Measurements from ENCODE around the gene SLC22A8.
A peak's percentile ranks its signal among the peaks of the same experiment; 100 is the strongest.
"Not testable (repeated sequence)": the region's sequence is repeated elsewhere in the genome, so short reads cannot be mapped to it uniquely, and the experiment has no call there.

The SLC22A8 gene

DNA sequence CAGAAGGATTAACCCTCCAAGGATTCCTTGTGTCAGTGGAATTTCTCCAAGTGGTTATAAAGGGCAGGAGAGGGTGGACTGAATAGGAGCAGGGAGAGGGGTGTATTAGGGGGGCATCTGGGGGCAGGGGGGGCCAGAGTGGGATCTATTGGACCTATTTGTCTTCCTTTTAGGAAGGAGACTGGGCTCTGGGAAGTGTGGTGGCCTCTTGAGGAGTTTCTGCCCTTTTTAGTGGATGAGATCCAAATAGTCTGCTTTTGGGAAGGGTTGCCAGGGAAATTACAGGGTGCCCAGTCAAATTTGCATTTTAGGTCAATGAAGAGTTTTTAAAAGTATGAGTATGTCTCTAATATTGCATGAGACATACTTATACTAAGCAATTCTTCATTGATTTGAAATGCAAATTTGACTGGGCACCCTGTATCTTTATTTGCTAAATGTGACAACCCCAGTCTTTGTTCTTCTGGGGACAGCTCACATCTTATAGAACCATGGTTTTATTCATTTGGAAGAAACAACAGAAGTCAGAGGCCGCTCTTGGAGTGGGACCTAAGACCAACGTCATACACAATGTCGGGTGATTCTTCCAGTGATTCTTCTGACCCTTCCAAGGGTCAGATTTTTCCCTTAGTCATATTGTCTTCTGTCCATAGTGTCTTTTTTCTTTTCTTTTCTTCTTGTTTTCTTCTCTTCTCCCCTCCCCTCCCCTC lies 30.4 kb downstream of the SLC22A8 start:
- no peak for DNase-seq

DNA sequence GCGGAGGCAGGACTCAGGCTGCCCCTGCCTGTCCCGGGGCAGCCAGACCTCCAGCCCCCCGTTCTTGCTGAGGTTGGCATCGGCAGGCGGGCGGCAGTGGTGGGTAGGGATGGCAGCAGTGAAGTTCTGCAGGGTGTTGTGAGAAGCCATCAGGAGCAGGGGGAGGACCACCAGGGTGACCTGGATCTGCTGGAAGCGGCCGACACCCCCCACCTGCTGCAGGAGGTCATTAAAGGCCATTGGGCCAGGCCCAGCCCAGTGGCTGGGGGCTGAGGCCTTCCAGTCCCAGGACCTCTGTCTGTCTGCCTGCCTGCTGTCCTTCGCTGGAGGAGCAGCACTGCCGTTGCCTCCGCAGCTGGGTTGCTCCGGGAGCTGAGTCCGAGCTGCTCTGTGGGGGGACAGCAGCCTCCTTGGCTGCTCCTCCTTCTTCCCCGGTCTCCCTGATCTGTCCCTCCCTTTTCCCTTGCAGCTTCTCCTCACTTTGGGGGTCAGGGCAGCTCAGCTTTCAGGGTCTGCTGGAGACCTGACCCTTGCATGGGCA lies 31.1 kb downstream of the SLC22A8 start, which contains the start of gene SLC22A6:
TSS of gene SLC22A6 (minus strand) at position 517 of the 541 bp plus-strand sequence. CDS start at position 240, 277 bp downstream.
- no peak for DNase-seq

DNA sequence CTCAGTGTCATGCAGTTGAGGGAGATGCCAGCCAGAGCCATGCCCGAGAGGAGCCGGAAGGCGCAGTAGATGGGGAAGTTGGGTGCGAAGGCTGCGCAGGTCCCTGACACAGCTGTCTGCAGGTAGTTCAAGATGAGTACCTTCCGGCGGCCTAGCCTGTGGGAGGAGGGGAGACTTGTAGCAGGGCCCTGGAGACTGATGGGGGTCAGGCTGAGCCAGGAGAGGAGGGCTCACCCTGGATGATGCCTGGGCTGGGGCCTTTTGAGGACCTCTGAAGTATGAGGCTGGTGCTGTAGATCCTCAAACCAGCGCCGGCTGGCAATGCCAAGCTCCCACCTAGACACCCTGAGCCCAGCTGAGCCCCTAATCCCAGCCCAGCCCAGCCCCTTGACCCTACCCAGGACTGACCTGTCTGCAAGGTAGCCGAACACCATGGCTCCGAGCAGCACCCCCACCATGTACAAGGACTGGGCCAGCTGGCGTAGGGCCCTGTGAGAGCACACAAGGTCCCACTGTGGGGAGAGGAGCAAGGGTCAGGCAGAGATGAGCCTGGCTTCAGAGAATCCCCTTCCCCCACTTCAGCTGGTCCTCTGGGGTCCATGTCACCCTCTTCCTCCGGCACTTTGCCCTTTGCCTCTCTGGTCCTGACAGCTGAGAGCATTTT lies 32.0 kb downstream of the SLC22A8 start:
- DNase-seq: no peak

DNA sequence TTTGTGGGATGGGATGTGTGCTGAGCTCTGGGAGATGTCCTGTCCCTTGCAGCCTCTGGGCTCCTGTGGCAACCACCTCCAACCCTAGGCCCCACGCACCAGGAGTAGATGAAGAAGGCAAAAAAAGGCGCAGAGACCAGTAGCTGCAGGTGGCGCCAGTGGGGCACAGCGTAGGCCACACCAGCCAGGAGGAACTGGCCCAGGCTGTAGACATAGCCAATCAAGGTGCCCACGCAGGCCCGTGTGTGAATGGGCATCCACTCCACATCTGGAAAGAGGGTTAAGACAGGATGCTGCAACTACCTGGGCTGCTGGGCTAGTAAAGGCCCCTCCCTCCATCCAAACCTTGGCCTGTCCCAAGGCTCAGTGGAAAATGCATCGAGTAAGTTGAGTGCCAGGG lies 33.9 kb downstream of the SLC22A8 start:
- DNase-seq: no peak

DNA sequence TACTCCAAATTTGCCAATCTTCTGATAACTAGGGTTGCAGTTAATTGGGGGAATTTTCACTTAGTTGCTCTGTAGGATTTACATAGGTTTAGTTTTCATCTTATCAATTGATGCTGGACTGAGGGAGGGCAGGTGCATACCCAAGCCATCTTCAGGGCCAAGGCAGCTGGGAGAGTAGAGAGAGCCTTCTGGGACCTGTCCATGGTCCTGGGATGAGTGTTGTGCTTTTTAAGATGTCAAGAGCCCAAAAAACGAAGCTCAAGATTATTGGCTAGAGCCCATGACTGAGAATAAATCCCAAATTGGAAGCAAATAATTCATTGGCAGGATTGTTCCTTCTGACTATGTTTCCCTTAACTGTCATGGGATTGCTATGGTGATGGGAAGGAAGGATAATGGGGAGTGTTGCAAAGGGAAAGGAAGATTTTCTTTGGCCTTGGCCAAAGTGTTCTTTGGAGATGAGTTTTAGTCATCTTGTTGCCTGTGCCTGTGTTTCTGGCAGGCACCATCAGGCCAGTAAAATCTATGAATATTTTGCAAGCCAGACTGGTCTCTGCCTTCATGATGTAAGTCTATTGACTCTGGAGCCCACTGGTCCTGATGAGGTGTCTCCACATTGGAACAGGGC lies 35.4 kb downstream of the SLC22A8 start:
- DNase-seq: no peak

DNA sequence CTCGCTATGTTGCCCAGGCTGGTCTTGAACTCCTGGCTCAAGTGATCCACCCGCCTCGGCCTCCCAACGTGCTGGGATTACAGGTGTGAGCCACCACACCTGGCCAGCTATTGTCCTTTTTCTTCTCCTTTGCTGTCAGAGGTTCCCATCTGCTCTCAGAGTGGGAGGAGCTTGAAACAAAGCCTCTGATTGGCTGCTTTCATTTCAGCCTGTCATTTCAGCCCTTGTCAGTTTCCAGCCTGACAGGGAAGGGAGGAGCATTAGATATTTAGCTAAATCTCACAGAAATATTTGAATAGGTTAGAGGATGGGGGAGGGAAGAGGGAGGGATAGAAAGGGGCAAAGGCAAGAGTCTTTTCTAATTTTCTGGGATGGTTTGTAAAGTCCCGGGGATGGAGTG lies 39.5 kb downstream of the SLC22A8 start:
- peak; percentile 5 for DNase-seq

DNA sequence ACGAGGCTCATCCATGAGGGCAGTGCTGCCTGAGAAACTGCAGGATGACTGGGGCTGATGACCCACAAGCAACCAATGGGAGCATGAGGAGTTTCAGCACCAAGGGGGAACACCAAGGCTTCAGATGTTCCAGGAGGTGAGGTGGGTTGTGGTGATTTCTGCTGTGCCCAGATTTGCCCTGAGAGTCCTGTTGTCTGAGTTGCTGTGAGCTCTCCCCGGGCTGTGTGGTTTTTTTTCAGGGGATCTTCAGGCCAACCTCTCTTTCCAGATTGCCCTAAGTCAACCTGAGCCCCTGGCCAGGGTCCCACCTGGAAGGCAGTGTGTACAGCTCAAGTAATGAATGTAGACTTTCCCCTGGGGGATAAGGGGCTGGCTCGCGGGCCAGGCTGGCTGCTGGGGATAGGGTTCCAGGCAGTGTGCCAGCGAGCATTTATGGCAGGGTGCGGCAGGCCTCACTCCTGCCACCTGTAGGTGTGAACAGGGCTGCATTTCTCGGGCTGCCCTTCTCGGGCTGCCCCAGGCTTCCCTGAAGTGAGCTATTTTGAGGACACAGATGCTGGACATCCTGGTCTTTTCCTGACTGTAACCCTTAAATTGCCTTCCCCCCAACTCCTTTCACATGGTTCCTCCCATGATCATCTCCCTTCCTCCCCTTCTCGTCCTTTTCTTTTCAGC lies 40.7 kb downstream of the SLC22A8 start:
- DNase-seq: peak; percentile 49

DNA sequence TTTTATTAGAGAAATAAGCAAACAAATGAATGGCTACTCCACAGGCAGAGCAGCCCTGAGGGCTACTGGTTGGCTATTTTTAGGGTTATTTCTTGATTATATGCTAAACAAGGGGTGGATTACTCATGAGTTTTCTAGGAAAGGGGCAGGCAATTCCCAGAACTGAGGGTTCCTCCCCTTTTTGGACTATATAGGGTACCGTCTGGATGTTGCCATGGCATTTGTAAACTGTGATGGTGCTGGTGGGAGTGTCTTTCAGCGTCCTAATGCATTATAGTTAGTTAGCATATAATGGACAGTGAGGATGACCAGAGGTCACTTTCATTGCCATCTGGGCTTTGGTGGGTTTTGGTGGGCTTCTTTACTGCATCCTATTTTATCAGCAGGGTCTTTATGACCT lies 50.1 kb downstream of the SLC22A8 start:
- peak; percentile 35 for DNase-seq

DNA sequence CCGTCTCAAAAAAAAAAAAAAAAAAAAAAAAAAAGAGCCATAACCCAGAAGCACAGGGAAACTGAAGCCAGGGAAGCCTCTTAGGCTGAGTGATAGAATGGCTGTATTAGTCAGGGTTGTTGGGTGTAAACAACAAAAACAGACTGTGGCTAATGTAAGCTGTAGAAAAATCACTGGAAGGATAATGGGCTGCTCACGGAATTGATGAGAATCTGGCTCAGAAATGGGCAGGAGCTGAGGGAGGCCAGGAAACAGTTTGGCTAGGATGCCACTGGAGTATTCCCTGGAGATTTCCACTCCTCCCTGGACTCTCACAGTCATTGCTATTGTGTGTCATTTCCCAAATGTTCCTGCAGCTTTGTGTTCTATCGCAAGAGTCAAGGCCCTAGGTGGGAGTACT lies 53.2 kb downstream of the SLC22A8 start:
- no peak for DNase-seq

DNA sequence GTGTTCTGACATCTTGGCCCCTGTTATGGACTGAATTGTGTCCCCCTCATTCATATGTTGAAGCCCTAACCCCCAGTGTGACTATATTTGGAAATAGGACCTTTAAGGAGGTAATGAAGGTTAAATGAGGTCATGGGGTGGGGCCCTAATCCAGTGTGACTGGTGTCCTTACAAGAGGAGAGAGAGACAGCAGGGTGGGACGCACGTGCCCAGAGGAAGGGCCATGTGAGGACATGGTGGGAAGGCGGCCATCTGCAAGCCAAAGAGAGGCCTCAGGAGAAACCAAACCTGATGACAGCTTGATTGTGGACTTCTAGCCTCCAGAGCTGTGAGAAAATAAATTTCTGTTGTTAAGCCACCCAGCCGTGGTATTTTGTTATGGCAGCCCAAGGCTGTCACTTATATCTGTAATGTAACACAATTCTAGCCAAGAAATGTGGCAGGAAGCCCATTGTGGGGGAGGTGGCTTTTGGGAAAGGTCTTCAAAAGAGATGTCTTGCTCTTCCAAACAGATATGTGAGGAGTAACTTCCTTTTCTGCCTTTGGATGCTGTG lies 54.5 kb downstream of the SLC22A8 start:
- peak; percentile 14 for DNase-seq

DNA sequence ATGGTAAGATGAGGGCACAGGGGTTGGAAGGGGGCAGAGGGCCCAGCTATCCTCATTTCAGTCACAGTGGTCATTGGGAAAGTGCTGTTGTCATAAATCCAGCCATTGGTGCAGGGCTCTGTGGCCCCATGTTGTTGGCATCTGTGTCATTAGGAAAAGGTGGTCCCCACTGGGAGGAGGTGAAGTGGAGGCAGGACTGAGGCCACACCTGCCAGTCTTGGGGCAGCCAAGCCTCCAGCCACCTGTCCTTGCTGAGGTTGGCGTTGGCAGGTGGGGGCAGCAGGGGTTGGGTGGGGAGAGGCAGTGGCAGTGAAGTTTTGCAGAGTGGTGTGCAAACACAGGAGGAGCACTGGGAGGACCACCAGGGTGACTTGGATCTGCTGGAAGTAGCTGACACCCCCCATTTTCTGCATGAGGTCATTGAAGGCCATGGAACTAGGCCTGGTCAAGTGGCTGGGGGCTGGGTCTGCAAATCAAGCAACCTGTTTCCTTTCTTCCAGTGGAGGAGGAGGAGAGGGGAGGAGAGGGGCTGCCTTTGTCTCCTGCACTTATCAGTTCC lies 56.1 kb downstream of the SLC22A8 start:
- no peak for DNase-seq

DNA sequence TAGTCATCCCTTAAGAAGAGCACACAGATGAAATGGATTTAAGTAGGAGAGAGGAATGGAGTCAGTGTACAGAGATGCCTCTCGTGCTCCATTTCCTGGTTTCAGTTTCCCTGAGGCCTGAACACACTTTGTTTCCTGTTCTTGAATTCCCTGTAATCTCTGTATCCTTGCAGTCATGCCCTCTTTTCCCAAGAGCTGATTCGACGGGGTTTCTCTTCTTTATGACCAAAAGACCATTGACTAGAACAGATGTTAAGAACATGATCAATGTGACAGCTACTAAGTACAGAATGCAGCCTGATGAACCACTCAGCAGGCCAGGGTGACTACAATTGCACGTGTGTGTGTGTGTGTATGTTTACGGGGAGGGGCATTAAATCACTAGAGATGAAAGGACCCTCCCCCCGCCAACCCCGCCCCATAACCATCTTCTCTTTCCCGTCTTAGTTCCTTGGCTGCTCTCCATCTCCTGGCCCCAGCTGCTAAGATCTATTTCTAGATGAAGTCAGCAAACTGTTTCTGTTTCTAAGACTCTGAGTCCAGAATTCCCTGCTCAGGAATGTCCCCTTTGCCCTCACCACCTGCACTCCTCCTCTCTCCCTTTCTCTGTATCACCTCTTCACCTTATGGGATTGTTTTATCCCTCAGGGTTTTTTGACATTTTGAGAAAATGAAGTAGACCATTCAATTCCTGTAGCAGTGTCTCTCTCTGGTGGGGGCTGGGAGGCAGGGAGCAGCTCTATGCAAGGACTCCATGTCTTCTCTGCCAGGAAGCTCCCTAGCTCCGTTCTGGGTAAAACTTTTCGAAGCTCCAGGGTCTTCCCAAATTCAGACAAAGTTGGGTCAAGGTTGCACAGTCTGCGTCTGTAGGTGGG lies 56.9 kb downstream of the SLC22A8 start:
- DNase-seq: no peak

DNA sequence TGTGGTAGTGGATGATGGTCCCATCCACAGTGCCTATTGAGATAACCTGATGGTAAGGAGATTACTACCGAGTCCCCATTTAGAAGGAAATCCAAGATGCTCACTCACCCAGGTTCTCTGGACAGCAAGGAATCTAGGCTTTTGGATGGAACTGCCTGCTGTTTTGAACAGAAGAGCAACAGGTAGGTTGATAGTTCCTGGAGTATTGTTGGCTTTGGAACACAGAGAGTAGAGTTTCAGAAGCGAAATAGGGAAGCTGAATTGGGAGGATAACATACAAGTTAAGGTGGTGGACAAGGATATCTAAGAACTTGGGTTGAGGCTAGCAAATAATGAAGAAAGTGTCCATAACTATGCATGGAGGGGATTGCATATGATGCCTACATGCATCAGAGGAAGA lies 58.5 kb downstream of the SLC22A8 start:
- no peak for DNase-seq

DNA sequence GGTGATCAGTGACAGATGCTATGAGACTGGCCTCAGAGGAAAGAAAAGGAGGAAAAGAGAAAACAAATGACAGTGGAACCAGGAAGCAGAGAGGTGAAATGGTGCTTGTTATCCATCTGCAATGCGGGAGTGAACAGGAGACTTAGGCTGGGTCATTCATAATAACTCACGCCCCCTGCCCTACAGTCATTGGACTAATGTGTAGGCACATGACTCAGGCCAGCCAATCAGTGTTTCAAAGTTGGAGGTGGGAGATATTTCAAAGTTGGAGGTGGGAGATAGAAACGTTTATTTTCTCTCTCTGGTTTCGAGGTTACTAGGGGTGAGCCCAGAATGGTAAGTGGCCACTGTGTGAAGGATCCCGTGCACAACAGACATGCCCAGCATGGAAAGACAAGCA lies 61.2 kb downstream of the SLC22A8 start:
- no peak for DNase-seq

DNA sequence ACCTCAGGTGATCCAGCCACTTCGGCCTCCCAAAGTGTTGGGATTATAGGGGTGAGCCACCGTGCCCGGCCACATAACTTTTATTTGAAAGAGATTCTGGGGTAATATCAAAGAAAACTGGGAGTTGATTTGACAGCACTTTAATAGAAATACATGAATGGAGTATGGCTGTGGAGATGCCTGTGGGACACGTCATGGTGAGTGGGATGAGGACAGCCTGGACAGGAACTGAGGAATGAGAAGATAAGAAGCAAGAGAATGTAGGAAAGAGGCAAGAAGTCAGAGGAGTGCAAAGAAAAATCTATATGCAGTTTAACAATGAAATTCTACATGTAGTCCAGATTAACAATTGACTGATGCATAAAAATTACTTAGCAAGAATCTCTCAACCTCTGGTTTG lies 61.8 kb downstream of the SLC22A8 start:
- no peak for DNase-seq

DNA sequence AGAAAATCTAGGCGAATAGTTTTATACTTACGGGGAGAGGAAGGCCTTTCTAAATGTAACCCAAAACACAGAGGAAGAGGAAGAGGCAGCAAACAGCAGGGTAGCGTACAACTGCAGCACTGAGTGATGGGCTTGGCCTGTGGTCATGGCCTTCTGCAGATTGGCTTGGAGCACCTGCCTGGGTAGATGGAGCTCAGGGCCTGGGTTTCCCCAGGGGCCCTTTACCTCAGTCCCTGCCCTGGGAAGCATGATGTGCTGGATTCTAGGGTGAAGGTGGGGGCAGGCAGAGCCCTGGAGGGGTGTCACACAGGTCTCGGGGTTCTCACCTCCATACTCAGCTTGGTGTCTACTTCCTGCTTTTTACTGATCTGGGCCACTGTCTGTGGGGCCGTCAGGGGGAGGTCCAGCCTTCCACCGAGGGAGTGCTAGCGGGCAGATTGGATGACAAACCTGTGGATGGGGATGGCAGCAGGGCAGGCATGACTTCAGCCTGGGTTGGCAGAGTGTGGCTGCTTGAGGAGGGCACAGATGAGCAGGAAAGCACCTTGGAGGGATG lies 66.8 kb downstream of the SLC22A8 start:
- no peak for DNase-seq

DNA sequence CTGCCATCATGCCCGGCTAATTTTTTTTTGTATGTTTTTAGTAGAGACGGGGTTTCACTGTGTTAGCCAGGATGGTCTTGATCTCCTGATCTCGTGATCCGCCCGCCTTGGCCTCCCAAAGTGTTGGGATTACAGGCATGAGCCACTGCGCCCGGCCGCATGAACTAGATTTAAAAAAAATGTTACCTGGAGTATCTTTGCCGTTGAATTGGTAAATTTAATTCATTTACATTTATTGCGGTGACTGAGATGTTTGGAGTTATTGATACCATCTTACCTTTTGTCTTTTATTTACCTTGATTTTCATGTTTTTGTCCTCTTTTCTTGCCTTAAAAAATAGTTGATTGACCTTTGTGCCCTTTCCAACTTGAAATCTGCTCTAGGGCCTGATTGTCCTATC lies 70.1 kb downstream of the SLC22A8 start:
- DNase-seq: not testable (repeated sequence)

Data from OCI-M1 (cell line).